DOHH2 (cell line): ENCODE measurements around the gene DMRT1.

Experiments used
- EZH2phosphoT487 ChIP-seq: fragments of 200-600 bp; sonication (generic); IDR thresholded peaks from 2 replicates; pipeline ENCODE4 v1.6.1; 2017; ENCODE audit warnings: borderline replicate concordance, mild to moderate bottlenecking, antibody characterized with exemption, low read length, moderate library complexity, mixed read lengths
- TF ChIP-seq, protein P1 (sequence below): fragments of 200-600 bp; sonication (generic); IDR thresholded peaks from one replicate; pipeline ENCODE4 v1.5.1; 2014; ENCODE audit warnings: antibody characterized with exemption, mild to moderate bottlenecking, low read depth, low read length; ENCODE audit not compliant: poor library complexity, severe bottlenecking

DNA sequence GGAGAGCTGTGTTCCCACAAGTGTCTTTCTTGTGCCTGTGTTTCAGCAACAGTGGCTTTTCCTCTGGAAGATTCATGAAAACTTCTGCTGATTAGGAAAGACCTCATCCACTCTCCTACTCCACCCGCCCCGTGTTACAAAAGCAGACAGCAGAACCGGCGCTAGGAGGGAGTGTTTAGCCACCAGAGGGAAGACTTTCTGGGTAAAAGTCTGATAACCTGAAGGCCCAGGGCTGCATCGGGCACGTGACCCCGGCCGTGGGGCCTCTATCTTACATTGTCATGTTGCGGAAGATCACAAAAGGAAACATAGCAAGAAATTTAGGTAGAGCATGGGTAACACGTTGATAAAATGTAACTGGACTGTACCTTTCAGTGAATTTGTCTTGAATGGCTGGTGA is 176.6 kb downstream of the DMRT1 start:
- TF ChIP-seq, protein P1, sequence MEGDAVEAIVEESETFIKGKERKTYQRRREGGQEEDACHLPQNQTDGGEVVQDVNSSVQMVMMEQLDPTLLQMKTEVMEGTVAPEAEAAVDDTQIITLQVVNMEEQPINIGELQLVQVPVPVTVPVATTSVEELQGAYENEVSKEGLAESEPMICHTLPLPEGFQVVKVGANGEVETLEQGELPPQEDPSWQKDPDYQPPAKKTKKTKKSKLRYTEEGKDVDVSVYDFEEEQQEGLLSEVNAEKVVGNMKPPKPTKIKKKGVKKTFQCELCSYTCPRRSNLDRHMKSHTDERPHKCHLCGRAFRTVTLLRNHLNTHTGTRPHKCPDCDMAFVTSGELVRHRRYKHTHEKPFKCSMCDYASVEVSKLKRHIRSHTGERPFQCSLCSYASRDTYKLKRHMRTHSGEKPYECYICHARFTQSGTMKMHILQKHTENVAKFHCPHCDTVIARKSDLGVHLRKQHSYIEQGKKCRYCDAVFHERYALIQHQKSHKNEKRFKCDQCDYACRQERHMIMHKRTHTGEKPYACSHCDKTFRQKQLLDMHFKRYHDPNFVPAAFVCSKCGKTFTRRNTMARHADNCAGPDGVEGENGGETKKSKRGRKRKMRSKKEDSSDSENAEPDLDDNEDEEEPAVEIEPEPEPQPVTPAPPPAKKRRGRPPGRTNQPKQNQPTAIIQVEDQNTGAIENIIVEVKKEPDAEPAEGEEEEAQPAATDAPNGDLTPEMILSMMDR, result no peak
- no peak for TF ChIP-seq EZH2phosphoT487
